Measurements from ENCODE around the gene LY86.
"Not testable (repeated sequence)": the region's sequence is repeated elsewhere in the genome, so short reads cannot be mapped to it uniquely, and the experiment has no call there.

LY86 gene

GRCh38 chr6:6596529-6597328 lies 8.2 kb downstream of the LY86 start:
- DNase-seq, result no peak

- DNase-seq, result no peak
Observed at GRCh38 chr6:6597682-6598081, 9.2 kb downstream of the LY86 start.

GRCh38 chr6:6599468-6599873 lies 11.0 kb downstream of the LY86 start:
- DNase-seq, result no peak

GRCh38 chr6:6600875-6601274 lies 12.4 kb downstream of the LY86 start:
- no peak for DNase-seq

- DNase-seq, result no peak
Observed at GRCh38 chr6:6602262-6602661, 13.7 kb downstream of the LY86 start.

- DNase-seq, result no peak
Observed at GRCh38 chr6:6603317-6603716, 14.8 kb downstream of the LY86 start.

GRCh38 chr6:6604015-6604414 lies 15.5 kb downstream of the LY86 start:
- no peak for DNase-seq

GRCh38 chr6:6604566-6604965 lies 16.0 kb downstream of the LY86 start:
- no peak for DNase-seq

GRCh38 chr6:6605873-6606272 lies 17.4 kb downstream of the LY86 start:
- DNase-seq, result no peak

GRCh38 chr6:6606391-6607030 lies 18.0 kb downstream of the LY86 start:
- not testable (repeated sequence) for DNase-seq

GRCh38 chr6:6609450-6609849 lies 20.9 kb downstream of the LY86 start:
- DNase-seq, result no peak

- peak; percentile 31 for DNase-seq
Observed at GRCh38 chr6:6610031-6610591, 21.6 kb downstream of the LY86 start.

GRCh38 chr6:6611486-6611885 lies 23.0 kb downstream of the LY86 start:
- DNase-seq, result no peak

GRCh38 chr6:6612308-6612707 lies 23.8 kb downstream of the LY86 start:
- DNase-seq, result no peak

GRCh38 chr6:6613103-6613718 lies 24.7 kb downstream of the LY86 start:
- DNase-seq, result not testable (repeated sequence)

GRCh38 chr6:6614096-6614982 lies 25.8 kb downstream of the LY86 start:
- peak; percentile 36 for DNase-seq

GRCh38 chr6:6614983-6615349 lies 26.4 kb downstream of the LY86 start:
- no peak for DNase-seq

GRCh38 chr6:6616656-6617055 lies 28.1 kb downstream of the LY86 start:
- no peak for DNase-seq

GRCh38 chr6:6619021-6619794 lies 30.7 kb downstream of the LY86 start:
- DNase-seq, result no peak

GRCh38 chr6:6620766-6621425 lies 32.4 kb downstream of the LY86 start:
- no peak for DNase-seq

GRCh38 chr6:6622501-6622900 lies 34.0 kb downstream of the LY86 start:
- DNase-seq, result no peak
